ENCODE results near the gene PRR19.

PRR19 gene

DNA sequence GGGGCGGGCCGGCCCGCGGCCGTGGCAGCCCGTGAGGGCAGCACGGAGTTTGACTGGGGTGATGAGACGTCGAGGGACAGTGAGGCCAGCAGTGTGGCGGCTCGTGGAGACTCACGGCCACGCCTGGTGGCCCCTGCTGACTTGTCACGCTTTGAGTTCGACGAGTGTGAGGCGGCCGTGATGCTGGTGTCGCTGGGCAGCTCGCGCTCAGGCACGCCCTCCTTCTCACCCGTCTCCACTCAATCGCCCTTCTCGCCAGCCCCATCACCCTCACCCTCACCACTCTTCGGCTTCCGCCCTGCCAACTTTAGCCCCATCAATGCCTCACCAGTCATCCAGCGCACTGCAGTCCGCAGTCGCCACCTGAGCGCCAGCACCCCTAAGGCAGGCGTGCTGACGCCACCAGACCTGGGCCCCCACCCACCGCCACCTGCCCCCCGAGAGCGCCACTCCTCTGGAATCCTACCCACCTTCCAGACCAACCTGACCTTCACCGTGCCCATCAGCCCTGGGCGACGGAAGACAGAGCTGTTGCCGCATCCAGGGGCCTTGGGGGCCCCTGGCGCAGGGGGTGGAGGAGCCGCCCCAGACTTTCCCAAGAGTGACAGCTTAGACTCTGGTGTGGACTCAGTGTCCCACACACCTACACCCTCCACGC is 28.4 kb upstream of the PRR19 start:
- no peak for TF ChIP-seq TAF1 (IDR thresholded peaks at IDR 0.05; ENCODE audit: borderline replicate concordance, insufficient read depth, low read length)
- TF ChIP-seq, protein P1, sequence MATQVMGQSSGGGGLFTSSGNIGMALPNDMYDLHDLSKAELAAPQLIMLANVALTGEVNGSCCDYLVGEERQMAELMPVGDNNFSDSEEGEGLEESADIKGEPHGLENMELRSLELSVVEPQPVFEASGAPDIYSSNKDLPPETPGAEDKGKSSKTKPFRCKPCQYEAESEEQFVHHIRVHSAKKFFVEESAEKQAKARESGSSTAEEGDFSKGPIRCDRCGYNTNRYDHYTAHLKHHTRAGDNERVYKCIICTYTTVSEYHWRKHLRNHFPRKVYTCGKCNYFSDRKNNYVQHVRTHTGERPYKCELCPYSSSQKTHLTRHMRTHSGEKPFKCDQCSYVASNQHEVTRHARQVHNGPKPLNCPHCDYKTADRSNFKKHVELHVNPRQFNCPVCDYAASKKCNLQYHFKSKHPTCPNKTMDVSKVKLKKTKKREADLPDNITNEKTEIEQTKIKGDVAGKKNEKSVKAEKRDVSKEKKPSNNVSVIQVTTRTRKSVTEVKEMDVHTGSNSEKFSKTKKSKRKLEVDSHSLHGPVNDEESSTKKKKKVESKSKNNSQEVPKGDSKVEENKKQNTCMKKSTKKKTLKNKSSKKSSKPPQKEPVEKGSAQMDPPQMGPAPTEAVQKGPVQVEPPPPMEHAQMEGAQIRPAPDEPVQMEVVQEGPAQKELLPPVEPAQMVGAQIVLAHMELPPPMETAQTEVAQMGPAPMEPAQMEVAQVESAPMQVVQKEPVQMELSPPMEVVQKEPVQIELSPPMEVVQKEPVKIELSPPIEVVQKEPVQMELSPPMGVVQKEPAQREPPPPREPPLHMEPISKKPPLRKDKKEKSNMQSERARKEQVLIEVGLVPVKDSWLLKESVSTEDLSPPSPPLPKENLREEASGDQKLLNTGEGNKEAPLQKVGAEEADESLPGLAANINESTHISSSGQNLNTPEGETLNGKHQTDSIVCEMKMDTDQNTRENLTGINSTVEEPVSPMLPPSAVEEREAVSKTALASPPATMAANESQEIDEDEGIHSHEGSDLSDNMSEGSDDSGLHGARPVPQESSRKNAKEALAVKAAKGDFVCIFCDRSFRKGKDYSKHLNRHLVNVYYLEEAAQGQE (IDR thresholded peaks at IDR 0.05; ENCODE audit: insufficient read depth in 1 of 2, low read depth in 2 of 2, low read length in 2 of 2): no peak
- no peak for TF ChIP-seq FOXP2 (optimal IDR thresholded peaks at IDR 0.05; ENCODE audit: borderline replicate concordance, extremely low read depth, extremely low read length, insufficient read depth)
- no peak for TF ChIP-seq POLR2AphosphoS5 (IDR thresholded peaks at IDR 0.05; ENCODE audit: low read depth, low read length)
- TF ChIP-seq SIN3A (IDR thresholded peaks at IDR 0.05; ENCODE audit: borderline replicate concordance, insufficient read depth, low read length): no peak

DNA sequence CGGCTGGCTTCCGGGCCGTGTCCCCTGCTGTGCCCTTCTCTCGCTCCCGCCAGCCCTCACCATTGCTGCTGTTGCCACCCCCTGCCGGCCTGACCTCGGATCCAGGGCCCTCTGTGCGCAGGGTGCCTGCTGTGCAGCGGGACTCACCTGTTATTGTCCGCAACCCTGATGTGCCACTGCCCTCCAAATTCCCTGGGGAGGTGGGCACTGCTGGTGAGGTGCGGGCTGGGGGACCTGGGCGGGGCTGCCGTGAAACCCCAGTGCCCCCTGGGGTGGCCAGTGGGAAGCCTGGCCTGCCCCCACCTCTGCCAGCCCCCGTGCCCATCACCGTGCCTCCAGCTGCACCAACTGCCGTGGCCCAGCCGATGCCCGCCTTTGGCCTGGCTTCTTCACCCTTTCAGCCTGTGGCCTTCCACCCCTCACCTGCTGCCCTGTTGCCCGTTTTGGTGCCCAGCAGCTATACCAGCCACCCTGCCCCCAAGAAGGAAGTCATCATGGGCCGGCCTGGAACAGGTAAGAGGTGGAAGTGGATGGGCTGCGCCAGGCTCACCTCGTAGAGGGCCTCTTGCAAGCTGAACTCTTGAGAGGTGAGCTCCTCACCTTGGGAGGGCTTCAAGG is 27.8 kb upstream of the PRR19 start:
- TF ChIP-seq FOXP2 (optimal IDR thresholded peaks at IDR 0.05; ENCODE audit: borderline replicate concordance, extremely low read depth, extremely low read length, insufficient read depth) (no peak), TAF1 (IDR thresholded peaks at IDR 0.05; ENCODE audit: borderline replicate concordance, insufficient read depth, low read length) (no peak)
- TF ChIP-seq, protein P1 (IDR thresholded peaks at IDR 0.05; ENCODE audit: insufficient read depth in 1 of 2, low read depth in 2 of 2, low read length in 2 of 2): no peak

DNA sequence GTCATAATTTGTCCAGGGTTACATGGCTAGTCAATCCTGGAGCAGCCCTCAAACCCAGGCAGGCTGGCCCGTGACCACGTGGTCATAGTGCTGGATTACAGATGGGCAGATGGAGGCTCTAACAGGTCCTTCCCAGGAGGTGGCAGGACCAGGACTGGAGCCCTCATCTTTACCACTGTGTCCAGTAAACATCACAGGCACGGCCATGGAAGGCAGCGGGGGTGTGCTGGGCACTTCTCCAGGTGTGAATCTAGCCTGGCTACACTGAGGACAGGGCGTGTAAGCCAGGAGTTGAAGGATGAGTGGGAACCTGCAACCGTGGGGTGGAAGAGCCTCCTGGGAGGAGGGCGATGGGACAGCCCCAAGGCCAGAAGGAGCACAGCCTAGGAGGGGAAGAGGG is 26.8 kb upstream of the PRR19 start:
- 0 out of 2 replicates have a peak, but pooled peaks have one; percentile 16 for TF ChIP-seq POLR2AphosphoS5 (IDR thresholded peaks at IDR 0.05; ENCODE audit: low read depth, low read length)
- TF ChIP-seq, protein P1 (IDR thresholded peaks at IDR 0.05; ENCODE audit: insufficient read depth in 1 of 2, low read depth in 2 of 2, low read length in 2 of 2): no peak

DNA sequence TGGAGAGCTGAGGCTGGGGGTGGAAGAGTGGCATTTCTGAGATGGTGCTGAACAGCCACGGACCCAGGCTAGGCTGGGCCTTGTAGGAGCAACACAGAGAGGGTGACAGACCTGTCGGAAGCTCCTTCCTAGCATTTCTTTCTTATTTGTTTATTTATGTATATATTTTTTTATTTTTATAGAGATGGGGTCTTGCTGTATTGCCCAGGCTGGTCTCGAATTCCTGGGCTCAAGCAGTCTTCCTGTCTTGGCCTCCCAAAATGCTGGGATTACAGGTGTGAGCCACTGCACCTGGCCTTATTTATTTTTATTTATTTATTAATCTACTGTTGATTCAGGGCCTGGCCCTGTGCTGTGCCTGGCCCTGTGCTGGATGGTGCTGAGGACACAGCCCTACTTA is 26.4 kb upstream of the PRR19 start:
- TF ChIP-seq POLR2AphosphoS5 (IDR thresholded peaks at IDR 0.05; ENCODE audit: low read depth, low read length) (no peak), TAF1 (IDR thresholded peaks at IDR 0.05; ENCODE audit: borderline replicate concordance, insufficient read depth, low read length) (no peak), SIN3A (IDR thresholded peaks at IDR 0.05; ENCODE audit: borderline replicate concordance, insufficient read depth, low read length) (no peak), FOXP2 (optimal IDR thresholded peaks at IDR 0.05; ENCODE audit: borderline replicate concordance, extremely low read depth, extremely low read length, insufficient read depth) (no peak)
- TF ChIP-seq, protein P1 (IDR thresholded peaks at IDR 0.05; ENCODE audit: insufficient read depth in 1 of 2, low read depth in 2 of 2, low read length in 2 of 2): no peak

DNA sequence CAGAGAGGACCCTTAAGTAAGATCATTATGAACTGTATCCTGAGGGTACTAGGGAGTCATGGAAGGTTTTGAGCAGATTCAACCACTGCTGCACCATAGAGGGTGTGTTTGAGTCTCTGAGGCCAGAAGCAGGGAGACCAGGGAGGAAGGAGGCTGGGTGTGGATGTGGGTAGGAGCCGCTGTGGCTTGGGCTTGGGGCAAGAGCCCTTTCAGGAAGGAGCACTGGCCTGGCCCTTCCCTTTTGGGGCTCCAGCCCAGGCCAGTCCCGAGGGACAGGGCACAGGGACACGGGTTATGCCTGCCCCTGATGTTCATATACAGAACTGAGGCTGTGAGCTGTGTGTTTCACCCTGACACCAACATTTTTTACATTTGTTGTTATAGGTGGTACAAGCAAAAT is 25.6 kb upstream of the PRR19 start:
- no peak for TF ChIP-seq TAF1 (IDR thresholded peaks at IDR 0.05; ENCODE audit: borderline replicate concordance, insufficient read depth, low read length)
- no peak for TF ChIP-seq SIN3A (IDR thresholded peaks at IDR 0.05; ENCODE audit: borderline replicate concordance, insufficient read depth, low read length)
- no peak for TF ChIP-seq FOXP2 (optimal IDR thresholded peaks at IDR 0.05; ENCODE audit: borderline replicate concordance, extremely low read depth, extremely low read length, insufficient read depth)
- TF ChIP-seq, protein P1 (IDR thresholded peaks at IDR 0.05; ENCODE audit: insufficient read depth in 1 of 2, low read depth in 2 of 2, low read length in 2 of 2): no peak
- TF ChIP-seq POLR2AphosphoS5 (IDR thresholded peaks at IDR 0.05; ENCODE audit: low read depth, low read length): no peak
